Naive thymus-derived CD4-positive, alpha-beta T cell (primary cell): ENCODE measurements around the gene NMNAT2. TPM values are rescaled to one million over a fixed set of nuclear protein-coding genes. Genes with fewer than 3 reads are reported as not detected.

Source experiments
- ATAC-seq: fragments of 150-1000 bp; cut with Tn5 transposase; 2 replicates; pipeline ENCODE4 v1.10.0; 2021; ENCODE audit warnings: mild to moderate bottlenecking, moderate library complexity
- CTCF ChIA-PET: fragments of 350-600 bp; sonication (Branson Sonifier 250); formaldehyde crosslinking; loops from one replicate; lab custom pipeline; 2021; ENCODE audit warnings: antibody characterized with exemption; lab: Charles Lee
- POLR2A ChIA-PET: fragments of 350-600 bp; sonication (Branson Sonifier 250); formaldehyde crosslinking; loops from one replicate; lab custom pipeline; 2021; ENCODE audit warnings: antibody characterized with exemption, inconsistent platforms; lab: Charles Lee
- DNase-seq, 9 donors: peaks; one replicate each; pipeline versions ENCODE4 v3.0.0 to v3.0.0-alpha.2; 2020 to 2022; ENCODE audit warnings: mixed read lengths in 1 of 9
- H3K27ac ChIP-seq: one replicate; pipeline ENCODE4 v1.7.0; 2013; ENCODE audit warnings: mild to moderate bottlenecking, low read depth, low read length, moderate library complexity
- H3K27me3 ChIP-seq, 2 donors: one replicate each; pipeline ENCODE4 v1.7.0; 2013; ENCODE audit warnings: low read length in 2 of 2, mild to moderate bottlenecking in 2 of 2, moderate library complexity in 2 of 2; ENCODE audit not compliant: control insufficient read depth in 2 of 2, insufficient read depth in 2 of 2
- H3K36me3 ChIP-seq, 3 experiments: 1 replicate in 2 of 3; 2 replicates in 1 of 3; pipeline ENCODE4 v1.7.0; 2013; ENCODE audit warnings: low read length in 3 of 3, mild to moderate bottlenecking in 3 of 3, moderate library complexity in 1 of 3; ENCODE audit not compliant: insufficient read depth in 3 of 3, control insufficient read depth in 2 of 3
- H3K4me1 ChIP-seq, 2 donors: one replicate each; pipeline ENCODE4 v1.7.0; 2013; ENCODE audit warnings: low read length in 2 of 2, mild to moderate bottlenecking in 2 of 2, moderate library complexity in 1 of 2; ENCODE audit not compliant: control insufficient read depth in 2 of 2, insufficient read depth in 2 of 2
- H3K4me3 ChIP-seq: 2 replicates; pipeline ENCODE4 v1.7.0; 2013; ENCODE audit warnings: mild to moderate bottlenecking, low read length
- H3K9me3 ChIP-seq, 3 experiments: 1 replicate in 2 of 3; 2 replicates in 1 of 3; pipeline ENCODE4 v1.7.0; 2013; ENCODE audit warnings: low read length in 3 of 3; ENCODE audit not compliant: control insufficient read depth in 2 of 3
- H3K27ac Mint-ChIP-seq, 9 donors: one replicate each; pipeline ENCODE4 v1.8.0; 2020 to 2022; ENCODE audit warnings: mixed read lengths in 9 of 9, mild to moderate bottlenecking in 8 of 9, moderate library complexity in 5 of 9, inconsistent platforms in 2 of 9
- H3K27me3 Mint-ChIP-seq, 5 donors: one replicate each; pipeline ENCODE4 v1.8.0; 2021 to 2022; ENCODE audit warnings: mixed read lengths in 5 of 5, mild to moderate bottlenecking in 1 of 5
- H3K36me3 Mint-ChIP-seq, 5 donors: one replicate each; pipeline ENCODE4 v1.8.0; 2020 to 2022; ENCODE audit warnings: mixed read lengths in 5 of 5, mild to moderate bottlenecking in 3 of 5, inconsistent platforms in 1 of 5
- H3K4me1 Mint-ChIP-seq, 7 donors: one replicate each; pipeline ENCODE4 v1.8.0; 2020 to 2022; ENCODE audit warnings: mixed read lengths in 7 of 7, mild to moderate bottlenecking in 3 of 7, inconsistent platforms in 1 of 7
- H3K4me3 Mint-ChIP-seq, 10 donors: one replicate each; pipeline ENCODE4 v1.8.0; 2020 to 2022; ENCODE audit warnings: mild to moderate bottlenecking in 10 of 10, mixed read lengths in 10 of 10, moderate library complexity in 6 of 10, inconsistent platforms in 2 of 10
- H3K9me3 Mint-ChIP-seq, 11 donors: one replicate each; pipeline ENCODE4 v1.8.0; 2020 to 2022; ENCODE audit warnings: mixed read lengths in 11 of 11, mild to moderate bottlenecking in 4 of 11, inconsistent platforms in 1 of 11, moderate library complexity in 1 of 11
- intact Hi-C, 2 donors: fragments of 100-400 bp; cut with micrococcal nuclease; formaldehyde crosslinking; loops; one replicate each; pipeline ENCODE4 v1.15.1; 2023
- polyA plus RNA-seq, 2 donors: library from polyadenylated mRNA; unstranded; fragments of 300-500 nt; fragmentation: Illumina TruSeq; gene quantifications; one replicate each; pipeline ENCODE4 v1.2.3, GENCODE V29; 2021
- total RNA-seq, 6 experiments: library from RNA in 5 of 6; stranded (reverse) in 5 of 6; gene quantifications; 1 replicate in 5 of 6; 2 replicates in 1 of 6; pipeline ENCODE4 v1.2.3 and lab custom pipeline; 2021 to 2026

NMNAT2 gene
- total and polyA plus RNA-seq, 7 experiments from 2014 or later, result 0.07 to 0.24 TPM; not detected in 5

- H3K4me3 Mint-ChIP-seq, result no peak overlapping the region
- H3K27me3 Mint-ChIP-seq, result peaks cover 28 to 51% (median 44%) of the 10 kb centered on the region in 5 donors
- H3K9me3 Mint-ChIP-seq, result peaks cover 0 to 6% (median 0%) of the 10 kb centered on the region in 11 donors
- no peak overlapping the region for H3K27ac ChIP-seq
- H3K4me1 Mint-ChIP-seq, result peaks cover 0 to 3% (median 0%) of the 10 kb centered on the region in 7 donors
- peaks cover 2 to 6% of the 10 kb centered on the region in 2 donors for H3K27me3 ChIP-seq
- no peaks in the 10 kb centered on the region for H3K36me3 ChIP-seq
- H3K4me1 ChIP-seq, result no peaks in the 10 kb centered on the region
- ATAC-seq, result no peak
- no peak for DNase-seq
- ChIA-PET POLR2A (no interaction called here), CTCF (interaction anchor here (0.7 kb wide), 1 partner anchor 505 kb away, joined by 3 read pairs; no protein-coding TSS in a partner anchor)
- H3K27ac Mint-ChIP-seq, result no peak overlapping the region
- no peaks in the 10 kb centered on the region for H3K9me3 ChIP-seq
- H3K4me3 ChIP-seq, result no peak overlapping the region
- H3K36me3 Mint-ChIP-seq, result peaks cover 0 to under 1% (median 0%) of the 10 kb centered on the region in 5 donors
- intact Hi-C loops, result no loop called here
These were observed 6.5 kb upstream of the NMNAT2 start for GRCh38 chr1:183424691-183425090.

DNA sequence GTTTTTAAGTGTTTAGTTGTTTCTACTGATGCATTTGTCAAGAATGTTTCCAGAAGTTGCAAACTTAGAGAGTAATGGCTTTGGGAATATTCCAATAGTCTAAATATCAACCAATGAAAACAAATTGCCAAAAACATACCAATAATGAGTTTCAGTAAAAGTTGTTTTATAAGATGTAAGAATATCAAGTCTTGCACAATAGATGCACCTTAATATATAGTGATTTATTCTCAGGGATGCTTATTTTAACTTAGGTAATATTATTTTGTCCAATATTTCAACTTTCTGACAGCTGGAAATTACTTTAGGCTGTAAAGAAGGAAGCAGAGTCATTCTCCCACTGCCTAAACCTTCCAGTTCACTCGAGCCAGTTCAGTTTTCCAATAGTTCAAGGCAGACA, 5.4 kb upstream of the NMNAT2 start:
- H3K9me3 Mint-ChIP-seq, result peaks cover 0 to 6% (median 0%) of the 10 kb centered on the region in 11 donors
- peaks cover 4 to 7% of the 10 kb centered on the region in 2 donors for H3K27me3 ChIP-seq
- peaks cover 3 to 5% (median 3%) of the 10 kb centered on the region in 7 donors for H3K4me1 Mint-ChIP-seq

DNA sequence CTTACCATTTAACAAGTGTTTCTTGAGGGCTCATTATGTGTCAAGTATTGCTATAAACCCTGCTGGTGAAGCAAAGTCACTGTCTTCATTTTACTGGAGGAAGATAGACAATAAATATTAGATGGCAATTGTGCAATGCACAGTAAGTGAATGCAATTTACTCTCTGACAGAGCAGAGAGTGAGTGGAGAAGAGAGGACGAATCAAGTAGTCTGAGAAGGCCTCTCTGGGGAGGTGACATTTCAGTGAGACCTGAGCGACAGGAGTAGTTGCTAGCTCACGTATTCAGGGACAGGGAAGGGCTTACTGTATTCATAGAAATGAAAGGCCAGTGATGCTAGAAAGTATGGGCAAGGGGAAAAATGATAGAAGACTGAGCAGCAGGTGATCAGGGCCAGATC, 1.2 kb upstream of the NMNAT2 start:
- Mint-ChIP-seq H3K27ac (no peak overlapping the region), H3K27me3 (peaks cover 60 to 73% (median 64%) of the 10 kb centered on the region in 5 donors), H3K9me3 (peaks cover 0 to 5% (median 0%) of the 10 kb centered on the region in 11 donors), H3K4me1 (peaks cover 16 to 29% (median 28%) of the 10 kb centered on the region in 7 donors), H3K4me3 (no peak overlapping the region), H3K36me3 (peaks cover 0 to 7% (median 5%) of the 10 kb centered on the region in 5 donors)
- Histone ChIP-seq H3K27me3 (peaks cover 7 to 12% of the 10 kb centered on the region in 2 donors), H3K4me1 (peaks cover 0 to 15% of the 10 kb centered on the region in 2 donors), H3K36me3 (no peaks in the 10 kb centered on the region), H3K27ac (no peak overlapping the region), H3K4me3 (no peak overlapping the region), H3K9me3 (no peaks in the 10 kb centered on the region)
- DNase-seq (no peak), ATAC-seq (no peak)
- intact Hi-C loops, result no loop called here
- POLR2A ChIA-PET, result no interaction called here
- CTCF ChIA-PET, result no interaction called here

More for the DNA sequence above, 5.4 kb upstream of the NMNAT2 start:
- ATAC-seq (no peak), DNase-seq (no peak)
- H3K4me1 ChIP-seq, result peaks cover 0 to under 1% of the 10 kb centered on the region in 2 donors
- Mint-ChIP-seq H3K27me3 (peaks cover 33 to 53% (median 42%) of the 10 kb centered on the region in 5 donors), H3K27ac (no peak overlapping the region), H3K4me3 (no peak overlapping the region), H3K36me3 (peaks cover 0 to 5% (median under 1%) of the 10 kb centered on the region in 5 donors)
- ChIA-PET POLR2A (no interaction called here), CTCF (no interaction called here)
- intact Hi-C loops, result no loop called here
- no peak overlapping the region for H3K27ac ChIP-seq
- H3K4me3 ChIP-seq, result no peak overlapping the region
- H3K9me3 ChIP-seq, result no peaks in the 10 kb centered on the region
- H3K36me3 ChIP-seq, result no peaks in the 10 kb centered on the region

GRCh38 chr1:183418696-183419095, 516 bp upstream of the NMNAT2 start:
- ATAC-seq (no peak), DNase-seq (no peak)
- peaks cover 7 to 12% of the 10 kb centered on the region in 2 donors for H3K27me3 ChIP-seq
- ChIA-PET CTCF (no interaction called here), POLR2A (no interaction called here)
- H3K4me1 Mint-ChIP-seq, result peaks cover 16 to 29% (median 28%) of the 10 kb centered on the region in 7 donors
- H3K4me3 ChIP-seq, result no peak overlapping the region
- H3K27ac Mint-ChIP-seq, result no peak overlapping the region
- H3K9me3 Mint-ChIP-seq, result peaks cover 0 to 5% (median 0%) of the 10 kb centered on the region in 11 donors
- H3K4me1 ChIP-seq, result peaks cover 0 to 15% of the 10 kb centered on the region in 2 donors
- H3K4me3 Mint-ChIP-seq, result peak overlapping the region; percentile 50 to 88 (median 74)
- no peaks in the 10 kb centered on the region for H3K36me3 ChIP-seq
- peaks cover 67 to 80% (median 70%) of the 10 kb centered on the region in 5 donors for H3K27me3 Mint-ChIP-seq
- H3K9me3 ChIP-seq, result no peaks in the 10 kb centered on the region
- H3K36me3 Mint-ChIP-seq, result peaks cover 0 to 7% (median 5%) of the 10 kb centered on the region in 5 donors
- intact Hi-C loops, result no loop called here
- H3K27ac ChIP-seq, result no peak overlapping the region

GRCh38 chr1:183416850-183417771, 1.1 kb downstream of the NMNAT2 start:
- peaks cover 7 to 12% of the 10 kb centered on the region in 2 donors for H3K27me3 ChIP-seq
- peaks cover 0 to 7% (median 5%) of the 10 kb centered on the region in 5 donors for H3K36me3 Mint-ChIP-seq
- intact Hi-C loops, result no loop called here
- H3K4me3 Mint-ChIP-seq, result peak overlapping the region; percentile 46 to 88 (median 78)
- H3K4me1 ChIP-seq, result peaks cover 0 to 15% of the 10 kb centered on the region in 2 donors
- DNase-seq (peak; percentile 2 to 51 (median 42)), ATAC-seq (peak; percentile 79)
- peaks cover 16 to 29% (median 28%) of the 10 kb centered on the region in 7 donors for H3K4me1 Mint-ChIP-seq
- POLR2A ChIA-PET, result no interaction called here
- H3K9me3 Mint-ChIP-seq, result peaks cover 0 to 5% (median 0%) of the 10 kb centered on the region in 11 donors
- H3K36me3 ChIP-seq, result no peaks in the 10 kb centered on the region
- H3K27ac ChIP-seq, result no peak overlapping the region
- H3K27me3 Mint-ChIP-seq, result peaks cover 67 to 74% (median 70%) of the 10 kb centered on the region in 5 donors
- peak overlapping the region; percentile 41 for H3K4me3 ChIP-seq
- no peak overlapping the region for H3K27ac Mint-ChIP-seq
- no peaks in the 10 kb centered on the region for H3K9me3 ChIP-seq
- CTCF ChIA-PET, result no interaction called here

DNA sequence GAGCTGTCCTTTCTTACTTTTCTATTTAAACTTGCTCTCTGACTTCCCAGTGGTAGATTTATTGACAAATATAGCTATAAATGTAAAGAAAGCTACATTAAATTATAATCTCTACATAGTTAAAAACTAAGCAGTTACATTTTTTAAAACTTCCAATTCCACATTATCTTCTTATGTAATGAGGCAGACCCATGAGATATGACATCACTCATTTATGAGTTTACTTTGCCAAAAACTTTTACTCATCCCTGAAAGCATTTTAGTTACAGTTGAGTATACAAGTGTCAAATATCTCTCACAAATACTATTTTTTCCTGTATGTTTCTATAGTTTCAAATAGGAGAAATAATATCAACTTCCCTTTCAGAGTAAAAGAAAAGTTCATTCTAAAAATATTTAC, 3.8 kb downstream of the NMNAT2 start:
- no peak for ATAC-seq
- Histone ChIP-seq H3K36me3 (no peaks in the 10 kb centered on the region), H3K27me3 (peaks cover 0 to 7% of the 10 kb centered on the region in 2 donors), H3K4me3 (no peak overlapping the region), H3K27ac (no peak overlapping the region), H3K4me1 (peaks cover 0 to 15% of the 10 kb centered on the region in 2 donors), H3K9me3 (no peaks in the 10 kb centered on the region)
- Mint-ChIP-seq H3K9me3 (peaks cover 0 to 5% (median 0%) of the 10 kb centered on the region in 11 donors), H3K36me3 (peaks cover 0 to 7% (median 4%) of the 10 kb centered on the region in 5 donors), H3K27ac (no peak overlapping the region), H3K4me3 (no peak overlapping the region), H3K4me1 (peaks cover 16 to 29% (median 27%) of the 10 kb centered on the region in 7 donors), H3K27me3 (peaks cover 47 to 63% (median 52%) of the 10 kb centered on the region in 5 donors)
- ChIA-PET CTCF (no interaction called here), POLR2A (no interaction called here)
- intact Hi-C loops, result no loop called here
- DNase-seq, result no peak
